ENCODE measurements around the gene EHD4. TPM values are rescaled to one million over a fixed set of nuclear protein-coding genes. Genes with fewer than 3 reads are reported as not detected.

The EHD4 gene
- total RNA-seq, 1 experiment from 2014 or later: 20.8 TPM

DNA sequence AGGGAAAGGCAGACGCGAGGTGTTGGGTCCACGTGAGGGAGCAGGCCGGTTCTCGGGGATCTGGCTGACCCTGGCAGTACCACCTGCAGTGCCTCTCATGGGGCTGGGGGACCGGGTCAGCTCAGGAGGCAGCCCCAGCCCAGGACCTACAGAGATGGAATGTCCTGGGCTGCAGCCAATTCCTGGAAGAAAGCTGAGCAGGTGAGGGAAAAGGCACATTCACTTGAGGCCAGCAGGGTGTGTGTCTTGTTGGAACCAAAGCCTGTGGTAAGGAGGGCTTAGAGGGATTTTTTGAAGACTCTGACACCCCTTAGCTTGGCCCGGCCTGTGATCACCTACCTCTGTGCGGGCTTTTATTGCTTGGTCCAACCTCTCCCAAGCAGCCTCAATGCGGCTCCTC lies 117.9 kb downstream of the EHD4 start:
- Histone ChIP-seq H3K36me3 (no peaks in the 10 kb centered on the region), H3K4me1 (peaks cover 3% of the 10 kb centered on the region; the same call in 1 of the 2 replicates), H3K9me3 (replicated peaks) (no peaks in the 10 kb centered on the region), H3K4me3 (no peak overlapping the region), H3K27ac (no peak overlapping the region), H3K27me3 (no peaks in the 10 kb centered on the region)
- no peak for DNase-seq

GRCh38 chr15:41853831-41854230 lies 118.5 kb downstream of the EHD4 start:
- no peaks in the 10 kb centered on the region for H3K27me3 ChIP-seq
- H3K4me3 ChIP-seq: no peak overlapping the region
- H3K36me3 ChIP-seq: no peaks in the 10 kb centered on the region
- peaks cover 3% of the 10 kb centered on the region; the same call in 1 of the 2 replicates for H3K4me1 ChIP-seq
- H3K27ac ChIP-seq: no peak overlapping the region
- DNase-seq: no peak
- H3K9me3 ChIP-seq (replicated peaks): no peaks in the 10 kb centered on the region

DNA sequence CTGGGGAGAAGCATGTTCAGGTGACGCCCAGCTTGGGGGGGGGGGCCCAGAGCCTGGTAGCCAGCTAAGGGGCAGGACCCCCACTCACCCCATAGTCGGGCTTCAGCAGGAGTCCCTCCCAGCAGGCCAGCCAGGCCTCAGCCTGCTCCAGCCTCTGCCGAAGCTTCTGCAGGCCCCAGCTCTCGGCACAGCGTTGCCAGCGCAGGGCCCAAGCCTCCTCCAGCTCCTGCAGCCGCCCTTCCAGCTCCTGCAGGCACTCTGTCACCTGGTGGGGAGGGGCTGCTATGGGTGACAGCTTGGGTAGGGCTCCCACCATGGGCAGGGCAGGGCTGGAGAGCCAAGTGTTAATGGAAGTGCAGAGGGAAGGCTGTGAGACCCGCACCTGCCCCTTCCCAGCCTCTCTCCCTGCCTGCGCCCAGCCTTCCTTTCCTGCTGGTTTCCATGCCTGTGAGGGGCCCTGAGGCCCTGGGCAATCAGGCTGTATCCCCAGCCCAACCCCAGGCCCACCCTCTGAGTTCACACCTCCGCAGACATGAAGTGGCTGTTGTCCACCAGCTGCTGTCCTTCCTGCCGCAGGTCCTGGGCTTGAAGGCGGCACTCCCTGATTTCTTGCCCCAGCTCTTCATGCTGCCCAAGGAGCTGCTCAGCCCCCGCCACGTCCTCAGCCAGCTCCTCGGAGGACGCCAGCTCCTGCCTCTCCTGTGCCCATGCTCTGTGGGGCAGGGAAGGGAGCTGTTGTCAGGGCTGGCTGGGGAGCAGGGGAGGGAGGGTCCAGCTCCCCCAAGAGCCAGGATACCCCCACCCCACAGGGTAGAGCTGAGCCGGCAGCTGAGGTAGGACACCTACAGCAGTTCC lies 119.4 kb downstream of the EHD4 start:
- H3K27me3 ChIP-seq: no peaks in the 10 kb centered on the region
- no peak overlapping the region for H3K27ac ChIP-seq
- DNase-seq: peak; percentile 34 to 36
- no peaks in the 10 kb centered on the region for H3K36me3 ChIP-seq
- no peaks in the 10 kb centered on the region for H3K9me3 ChIP-seq (replicated peaks)
- H3K4me3 ChIP-seq: no peak overlapping the region
- peaks cover 3% of the 10 kb centered on the region; the same call in 1 of the 2 replicates for H3K4me1 ChIP-seq

DNA sequence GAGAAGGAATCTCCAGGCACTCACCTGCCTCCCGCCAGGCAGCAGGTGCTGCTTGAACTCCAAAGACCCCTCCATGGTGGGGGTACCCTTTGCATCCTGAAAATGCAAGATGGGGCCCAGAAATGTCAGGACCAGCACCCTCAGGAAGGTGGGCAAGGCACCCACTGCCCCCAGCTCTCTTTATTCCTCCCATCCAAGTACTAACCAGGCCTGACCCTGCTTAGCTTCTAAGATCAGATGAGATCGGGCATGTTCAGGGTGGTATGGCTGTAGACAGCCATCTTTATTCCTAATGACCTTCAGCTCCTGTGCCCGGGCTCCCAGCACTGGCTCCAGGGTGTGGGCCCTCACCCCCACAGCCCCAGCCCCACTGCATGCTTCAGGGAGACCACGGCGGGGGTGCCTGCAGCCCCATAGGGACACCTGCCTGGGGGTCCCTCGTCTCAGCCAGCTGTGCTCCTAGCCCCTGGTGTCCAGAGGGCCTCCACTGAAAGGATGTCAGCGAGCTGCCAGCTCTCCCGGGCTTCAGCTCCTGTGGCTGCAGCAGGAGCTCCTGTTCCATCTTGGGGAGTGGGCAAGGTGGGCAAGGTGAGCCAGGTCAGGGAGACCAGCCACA lies 120.5 kb downstream of the EHD4 start:
- no peak for DNase-seq
- H3K27ac ChIP-seq: no peak overlapping the region
- H3K36me3 ChIP-seq: no peaks in the 10 kb centered on the region
- no peak overlapping the region for H3K4me3 ChIP-seq
- H3K27me3 ChIP-seq: no peaks in the 10 kb centered on the region
- no peaks in the 10 kb centered on the region for H3K9me3 ChIP-seq (replicated peaks)
- peaks cover 3% of the 10 kb centered on the region; the same call in 1 of the 2 replicates for H3K4me1 ChIP-seq

- peak; percentile 29 to 34 for DNase-seq
- Histone ChIP-seq H3K27ac (no peak overlapping the region), H3K4me3 (no peak overlapping the region), H3K9me3 (replicated peaks) (no peaks in the 10 kb centered on the region), H3K27me3 (no peaks in the 10 kb centered on the region), H3K36me3 (peaks cover 2% of the 10 kb centered on the region; the same call in 1 of the 2 replicates), H3K4me1 (peaks cover 3% of the 10 kb centered on the region; the same call in 1 of the 2 replicates)
These were observed 121.2 kb downstream of the EHD4 start for GRCh38 chr15:41851167-41851523.

GRCh38 chr15:41850482-41851166 lies 121.7 kb downstream of the EHD4 start:
- Histone ChIP-seq H3K27me3 (no peaks in the 10 kb centered on the region), H3K9me3 (replicated peaks) (no peaks in the 10 kb centered on the region), H3K4me1 (peaks cover 3% of the 10 kb centered on the region; the same call in 1 of the 2 replicates), H3K27ac (no peak overlapping the region), H3K36me3 (peaks cover 3% of the 10 kb centered on the region; the same call in 1 of the 2 replicates), H3K4me3 (no peak overlapping the region)
- no peak for DNase-seq

DNA sequence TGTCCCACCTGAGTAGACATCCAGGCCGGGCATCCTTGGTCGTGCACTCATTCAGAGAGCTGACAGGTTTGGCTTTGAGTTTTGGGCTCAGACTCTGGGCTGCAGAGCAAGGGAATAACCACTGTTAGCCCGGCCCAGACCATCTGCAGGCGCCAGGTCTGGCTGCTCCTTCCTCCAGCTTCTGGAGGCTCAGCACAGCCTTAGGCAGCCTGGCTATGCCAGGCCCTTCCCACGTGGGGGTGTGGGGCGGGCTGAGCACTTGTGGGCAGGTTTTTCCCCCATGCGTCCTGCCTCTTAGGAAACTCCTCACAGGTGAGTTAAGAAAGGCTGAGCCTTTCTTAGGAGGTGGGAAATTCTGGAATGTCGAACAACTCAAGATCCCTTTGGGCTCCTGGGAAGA lies 122.5 kb downstream of the EHD4 start:
- no peaks in the 10 kb centered on the region for H3K9me3 ChIP-seq (replicated peaks)
- no peak for DNase-seq

GRCh38 chr15:41849204-41849603 lies 123.2 kb downstream of the EHD4 start:
- no peaks in the 10 kb centered on the region for H3K9me3 ChIP-seq (replicated peaks)
- no peak overlapping the region for H3K27ac ChIP-seq
- DNase-seq: no peak
- no peaks in the 10 kb centered on the region for H3K27me3 ChIP-seq
- no peak overlapping the region for H3K4me3 ChIP-seq
- H3K4me1 ChIP-seq: no peaks in the 10 kb centered on the region; the same call in 1 of the 2 replicates
- peaks cover 3% of the 10 kb centered on the region; the same call in 1 of the 2 replicates for H3K36me3 ChIP-seq

More for the DNA sequence above, 122.5 kb downstream of the EHD4 start:
- no peak overlapping the region for H3K27ac ChIP-seq
- peaks cover 3% of the 10 kb centered on the region; the same call in 1 of the 2 replicates for H3K36me3 ChIP-seq
- no peaks in the 10 kb centered on the region for H3K27me3 ChIP-seq
- peaks cover 3% of the 10 kb centered on the region; the same call in 1 of the 2 replicates for H3K4me1 ChIP-seq
- no peak overlapping the region for H3K4me3 ChIP-seq

- Histone ChIP-seq H3K27me3 (no peaks in the 10 kb centered on the region), H3K36me3 (peaks cover 3% of the 10 kb centered on the region; the same call in 1 of the 2 replicates), H3K4me1 (no peaks in the 10 kb centered on the region; the same call in 1 of the 2 replicates), H3K9me3 (replicated peaks) (no peaks in the 10 kb centered on the region), H3K27ac (no peak overlapping the region), H3K4me3 (no peak overlapping the region)
- no peak for DNase-seq
These were observed 123.7 kb downstream of the EHD4 start for GRCh38 chr15:41848631-41849030.

- Histone ChIP-seq H3K36me3 (peaks cover 3% of the 10 kb centered on the region), H3K9me3 (replicated peaks) (no peaks in the 10 kb centered on the region)
- no peak for DNase-seq
These were observed 124.4 kb downstream of the EHD4 start for GRCh38 chr15:41847981-41848380.

GRCh38 chr15:41847206-41847605 lies 125.2 kb downstream of the EHD4 start:
- DNase-seq: no peak
- H3K36me3 ChIP-seq: peaks cover 3% of the 10 kb centered on the region

More at GRCh38 chr15:41847981-41848380, 124.4 kb downstream of the EHD4 start:
- H3K4me3 ChIP-seq: no peak overlapping the region
- no peaks in the 10 kb centered on the region; the same call in 1 of the 2 replicates for H3K4me1 ChIP-seq
- no peak overlapping the region for H3K27ac ChIP-seq
- H3K27me3 ChIP-seq: no peaks in the 10 kb centered on the region

More at GRCh38 chr15:41847206-41847605, 125.2 kb downstream of the EHD4 start:
- H3K4me3 ChIP-seq: no peak overlapping the region
- H3K4me1 ChIP-seq: no peaks in the 10 kb centered on the region; the same call in 1 of the 2 replicates
- no peaks in the 10 kb centered on the region for H3K9me3 ChIP-seq (replicated peaks)
- H3K27ac ChIP-seq: no peak overlapping the region
- no peaks in the 10 kb centered on the region for H3K27me3 ChIP-seq

Other genes with a start within 250 kb of the EHD4 start
- gene MAPKBP1, start 198.1 kb downstream of the EHD4 start, total RNA-seq (2014; rRNA removed; shearing (Covaris generic)): 10.9 and 14.5 TPM in 2 replicates
- gene JMJD7, start 144.5 kb downstream of the EHD4 start, total RNA-seq (2014; rRNA removed; shearing (Covaris generic)): 7.0 and 7.5 TPM in 2 replicates
- gene PLA2G4B, start 133.7 kb downstream of the EHD4 start, total RNA-seq (2014; rRNA removed; shearing (Covaris generic)): 3.0 and 7.2 TPM in 2 replicates
- 0.38 and 0.55 TPM in 2 replicates for gene SPTBN5, start 78.5 kb downstream of the EHD4 start, total RNA-seq (2014; rRNA removed; shearing (Covaris generic))
- gene PLA2G4E, start 48.5 kb upstream of the EHD4 start, total RNA-seq (2014; rRNA removed; shearing (Covaris generic)): not detected in 2 replicates
- gene PLA2G4D, start 122.0 kb upstream of the EHD4 start, total RNA-seq (2014; rRNA removed; shearing (Covaris generic)): not detected in 2 replicates
- gene PLA2G4F, start 184.1 kb upstream of the EHD4 start, total RNA-seq (2014; rRNA removed; shearing (Covaris generic)): not detected in 2 replicates
- 26.1 and 29.3 TPM in 2 replicates for gene VPS39, start 235.7 kb upstream of the EHD4 start, total RNA-seq (2014; rRNA removed; shearing (Covaris generic))

All from SJCRH30 (cell line).